ENCODE measurements around the gene CHERP. TPM values are rescaled to one million over a fixed set of nuclear protein-coding genes. Genes with fewer than 3 reads are reported as not detected.

The CHERP gene, protein sequence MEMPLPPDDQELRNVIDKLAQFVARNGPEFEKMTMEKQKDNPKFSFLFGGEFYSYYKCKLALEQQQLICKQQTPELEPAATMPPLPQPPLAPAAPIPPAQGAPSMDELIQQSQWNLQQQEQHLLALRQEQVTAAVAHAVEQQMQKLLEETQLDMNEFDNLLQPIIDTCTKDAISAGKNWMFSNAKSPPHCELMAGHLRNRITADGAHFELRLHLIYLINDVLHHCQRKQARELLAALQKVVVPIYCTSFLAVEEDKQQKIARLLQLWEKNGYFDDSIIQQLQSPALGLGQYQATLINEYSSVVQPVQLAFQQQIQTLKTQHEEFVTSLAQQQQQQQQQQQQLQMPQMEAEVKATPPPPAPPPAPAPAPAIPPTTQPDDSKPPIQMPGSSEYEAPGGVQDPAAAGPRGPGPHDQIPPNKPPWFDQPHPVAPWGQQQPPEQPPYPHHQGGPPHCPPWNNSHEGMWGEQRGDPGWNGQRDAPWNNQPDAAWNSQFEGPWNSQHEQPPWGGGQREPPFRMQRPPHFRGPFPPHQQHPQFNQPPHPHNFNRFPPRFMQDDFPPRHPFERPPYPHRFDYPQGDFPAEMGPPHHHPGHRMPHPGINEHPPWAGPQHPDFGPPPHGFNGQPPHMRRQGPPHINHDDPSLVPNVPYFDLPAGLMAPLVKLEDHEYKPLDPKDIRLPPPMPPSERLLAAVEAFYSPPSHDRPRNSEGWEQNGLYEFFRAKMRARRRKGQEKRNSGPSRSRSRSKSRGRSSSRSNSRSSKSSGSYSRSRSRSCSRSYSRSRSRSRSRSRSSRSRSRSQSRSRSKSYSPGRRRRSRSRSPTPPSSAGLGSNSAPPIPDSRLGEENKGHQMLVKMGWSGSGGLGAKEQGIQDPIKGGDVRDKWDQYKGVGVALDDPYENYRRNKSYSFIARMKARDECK
- 10 to 100 TPM in 7 of 9 donors, 1 to 10 TPM in 2; 2.9 to 50.7 (median 13.1) TPM for total RNA-seq
- 10 to 100 TPM; 11.3 to 39.3 (median 24.8) TPM for polyA plus RNA-seq
- long read RNA-seq, donor 1, full-length matches to known transcripts = 2 of 2 reads
- long read RNA-seq, donor 1, partial matches to known transcripts = 0 of 2 reads
- long read RNA-seq, donor 1, other reads (novel, unspliced or antisense) = 0 of 2 reads
- long read RNA-seq, donor 2, partial matches to known transcripts = 5 of 6 reads
- long read RNA-seq, donor 2, other reads (novel, unspliced or antisense) = 0 of 6 reads
- long read RNA-seq, donor 3, partial matches to known transcripts = 0 of 1 reads
- long read RNA-seq, donor 3, other reads (novel, unspliced or antisense) = 0 of 1 reads
- long read RNA-seq, donor 4, partial matches to known transcripts = 1 of 5 reads
- long read RNA-seq, donor 4, other reads (novel, unspliced or antisense) = 4 of 5 reads
- long read RNA-seq, donor 5, full-length matches to known transcripts = 19 of 52 reads
- long read RNA-seq, donor 5, partial matches to known transcripts = 21 of 52 reads
- long read RNA-seq, donor 5, other reads (novel, unspliced or antisense) = 12 of 52 reads
- long read RNA-seq, donor 6, full-length matches to known transcripts = 2 of 4 reads
- long read RNA-seq, donor 6, partial matches to known transcripts = 1 of 4 reads
- long read RNA-seq, donor 6, other reads (novel, unspliced or antisense) = 1 of 4 reads
- long read RNA-seq, donor 7 = 0 reads
- long read RNA-seq, donor 8, full-length matches to known transcripts = 2 of 2 reads
- long read RNA-seq, donor 8, partial matches to known transcripts = 0 of 2 reads
- long read RNA-seq, donor 8, other reads (novel, unspliced or antisense) = 0 of 2 reads
- long read RNA-seq, donor 9 = 0 reads
- long read RNA-seq, donor 10, full-length matches to known transcripts = 4 of 4 reads
- long read RNA-seq, donor 10, partial matches to known transcripts = 0 of 4 reads
- long read RNA-seq, donor 10, other reads (novel, unspliced or antisense) = 0 of 4 reads

DNA sequence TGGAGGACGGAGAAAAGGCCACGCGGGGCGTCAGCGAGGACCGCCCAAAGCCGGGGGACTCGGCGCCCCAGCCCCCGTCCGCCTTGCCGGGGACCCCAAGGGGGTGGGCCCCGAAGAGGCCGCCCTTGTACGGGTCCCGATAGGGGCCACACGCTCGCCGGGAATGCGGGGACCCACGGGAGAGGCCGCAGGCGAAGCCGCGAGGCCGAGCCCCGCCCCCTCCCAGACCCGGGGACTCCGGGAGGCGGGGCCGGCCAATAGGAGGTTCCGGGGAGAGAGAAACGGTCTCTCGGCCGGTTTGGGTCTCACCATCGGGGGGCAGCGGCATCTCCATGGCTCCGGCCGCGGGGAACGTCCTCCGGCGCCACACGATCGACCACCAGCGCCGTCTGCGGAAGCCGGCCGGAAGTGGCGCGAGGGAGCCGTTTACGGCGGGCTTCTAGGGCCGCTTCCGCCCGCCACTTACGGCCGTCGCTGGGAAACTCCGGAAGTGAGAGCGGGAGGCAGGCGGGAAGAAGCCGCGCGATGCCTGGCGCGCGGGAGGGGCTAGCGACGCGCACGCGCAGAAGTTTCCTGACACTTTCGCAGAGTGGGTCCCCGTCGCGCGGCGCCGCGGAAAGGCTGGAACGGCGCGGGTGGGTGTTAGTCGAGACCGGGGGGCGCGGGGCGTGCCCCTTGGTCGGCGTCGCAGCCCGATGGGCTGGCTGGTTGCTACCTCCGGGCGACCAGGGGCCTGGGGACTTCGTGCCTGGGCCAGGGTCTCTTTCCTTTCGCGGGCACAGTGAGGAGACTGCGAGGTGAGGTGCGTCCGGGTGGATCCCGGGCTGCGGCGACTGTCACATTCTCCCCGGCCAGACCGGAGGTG, at the start of gene CHERP:
Gene CHERP (minus strand): TSS at position 393 of the 865 bp plus-strand sequence. CDS start 59 bp downstream, at position 334.
- H3K27ac ChIP-seq = peak within 1 kb of the TSS; percentile 29 to 89 (median 80)
- DNase-seq = peak; percentile 90 to 95 (median 94)
- H3K4me1 ChIP-seq (replicated peaks in 1 of 2) = peaks cover 12 to 38% of the 10 kb centered on the region in 2 donors
- H3K27me3 ChIP-seq = no peaks in the 10 kb centered on the region
- H3K36me3 ChIP-seq (replicated peaks in 1 of 2) = peaks cover 0 to 12% of the 10 kb centered on the region in 2 donors
- 0 to 1% (median 0%) methylated on average over 6 to 108 of the region's 108 CpGs for WGBS, 4 donors
- intact Hi-C loops (cut with DNase I) = no loop called here
- TF ChIP-seq, protein P1, sequence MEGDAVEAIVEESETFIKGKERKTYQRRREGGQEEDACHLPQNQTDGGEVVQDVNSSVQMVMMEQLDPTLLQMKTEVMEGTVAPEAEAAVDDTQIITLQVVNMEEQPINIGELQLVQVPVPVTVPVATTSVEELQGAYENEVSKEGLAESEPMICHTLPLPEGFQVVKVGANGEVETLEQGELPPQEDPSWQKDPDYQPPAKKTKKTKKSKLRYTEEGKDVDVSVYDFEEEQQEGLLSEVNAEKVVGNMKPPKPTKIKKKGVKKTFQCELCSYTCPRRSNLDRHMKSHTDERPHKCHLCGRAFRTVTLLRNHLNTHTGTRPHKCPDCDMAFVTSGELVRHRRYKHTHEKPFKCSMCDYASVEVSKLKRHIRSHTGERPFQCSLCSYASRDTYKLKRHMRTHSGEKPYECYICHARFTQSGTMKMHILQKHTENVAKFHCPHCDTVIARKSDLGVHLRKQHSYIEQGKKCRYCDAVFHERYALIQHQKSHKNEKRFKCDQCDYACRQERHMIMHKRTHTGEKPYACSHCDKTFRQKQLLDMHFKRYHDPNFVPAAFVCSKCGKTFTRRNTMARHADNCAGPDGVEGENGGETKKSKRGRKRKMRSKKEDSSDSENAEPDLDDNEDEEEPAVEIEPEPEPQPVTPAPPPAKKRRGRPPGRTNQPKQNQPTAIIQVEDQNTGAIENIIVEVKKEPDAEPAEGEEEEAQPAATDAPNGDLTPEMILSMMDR (IDR thresholded peaks at IDR 0.05) = no peak
- peak in 1 of 2 donors; percentile 68 for TF ChIP-seq POLR2A (IDR thresholded peaks at IDR 0.05)
- no peaks in the 10 kb centered on the region for H3K9me3 ChIP-seq (replicated peaks in 1 of 3)
- H3K4me3 ChIP-seq = peak within 1 kb of the TSS; percentile 55 to 82 (median 72)

DNA sequence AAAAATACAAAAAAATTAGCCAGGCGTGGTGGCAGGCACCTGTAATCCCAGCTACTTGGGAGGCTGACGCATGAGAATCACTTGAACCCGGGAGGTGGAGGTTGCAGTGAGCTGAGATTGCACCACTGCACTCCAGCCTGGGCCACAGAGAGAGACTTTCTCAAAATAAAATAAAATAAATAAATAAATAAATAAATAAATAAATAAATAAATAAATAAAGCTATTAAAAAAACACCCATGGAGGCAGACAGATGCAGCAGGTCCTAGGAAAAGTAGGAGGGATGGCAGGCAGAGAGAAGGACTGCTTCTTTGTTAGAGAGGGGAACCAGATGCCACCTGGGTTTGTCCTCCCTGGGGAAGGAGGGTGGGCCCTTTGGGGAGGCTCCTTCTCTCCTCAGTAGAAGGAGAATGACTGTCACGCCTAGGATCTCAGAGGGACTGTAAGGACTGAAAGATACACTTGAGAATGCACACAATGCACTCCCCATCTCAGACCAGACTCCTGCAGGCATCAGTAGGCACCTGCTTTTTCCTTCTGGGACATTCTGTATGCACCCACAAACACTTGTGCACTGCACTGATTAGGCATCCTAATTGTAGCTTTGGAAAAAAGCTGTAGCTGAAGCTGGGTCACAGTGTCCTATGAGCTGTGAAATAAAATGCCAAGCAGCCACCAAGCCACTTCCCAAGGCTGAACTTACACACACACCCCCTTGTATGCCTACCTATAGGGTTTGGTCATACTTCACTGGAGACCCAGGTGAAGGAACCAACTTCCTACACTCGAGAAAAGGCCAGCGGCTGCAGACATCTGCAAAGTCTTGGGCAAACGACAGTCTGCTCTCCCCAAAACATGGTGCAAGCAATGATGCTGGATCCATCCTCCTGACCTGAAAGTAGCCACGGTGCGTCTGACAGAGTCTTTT, 48.9 kb upstream of the CHERP start:
- Histone ChIP-seq H3K4me1 (replicated peaks in 1 of 2) (peaks cover 39 to 77% of the 10 kb centered on the region in 2 donors), H3K4me3 (no peak overlapping the region), H3K9me3 (replicated peaks in 1 of 3) (no peaks in the 10 kb centered on the region), H3K27me3 (no peaks in the 10 kb centered on the region), H3K36me3 (replicated peaks in 1 of 2) (no peaks in the 10 kb centered on the region), H3K27ac (no peak overlapping the region)
- 83 to 90% (median 90%) methylated on average over 8 to 9 of the region's 9 CpGs for WGBS, 4 donors
- intact Hi-C loops (cut with DNase I) = no loop called here
- TF ChIP-seq POLR2A (IDR thresholded peaks at IDR 0.05) = no peak
- TF ChIP-seq, protein P1 (IDR thresholded peaks at IDR 0.05) = no peak
- DNase-seq = no peak

All from adrenal gland (tissue), 19 donors.